A549 (cell line): ENCODE measurements around the gene HPRT1. TPM values are rescaled to one million over a fixed set of nuclear protein-coding genes. Genes with fewer than 3 reads are reported as not detected.

Source experiments
- ATAC-seq, 2 experiments: fragments of 200-7000 bp in 1 of 2; fragments of >200 bp in 1 of 2; cut with Nextera tagmentation in 1 of 2; cut with Tn5 transposase in 1 of 2; 3 replicates each; pipeline versions ENCODE4 v1.8.0 to v1.9.1; 2018 to 2020; ENCODE audit warnings: mild to moderate bottlenecking in 1 of 2, moderate library complexity in 1 of 2
- CTCF ChIA-PET: fragments of 300-600 bp; sonication (Branson Sonifier 250); formaldehyde crosslinking; extraction: SDS; loops from one replicate; lab custom pipeline; 2021; ENCODE audit warnings: antibody characterized with exemption, inconsistent platforms; lab: Yijun Ruan, JAX
- POLR2A ChIA-PET: fragments of 350-600 bp; formaldehyde crosslinking; extraction: SDS; loops from one replicate; lab custom pipeline; 2021; ENCODE audit warnings: antibody characterized with exemption, inconsistent platforms; lab: Yijun Ruan, JAX
- DNase-seq, 2 experiments: peaks; one replicate each; pipeline versions ENCODE4 v3.0.0 to v3.0.0-alpha.2; 2011 to 2016; ENCODE audit warnings: low read depth in 1 of 2, low spot score in 1 of 2
- FAIRE-seq: peaks from 2 replicates; lab custom pipeline; 2011; peaks lifted over from hg19 to GRCh38; lab: Jason Lieb, UNC
- H3K27ac ChIP-seq, 2 experiments: fragments of >200 bp; sonication (Bioruptor Twin); formaldehyde crosslinking; 3 replicates each; pipeline ENCODE4 v1.5.1; 2016 to 2017
- H3K4me1 ChIP-seq: fragments of >200 bp; sonication (Bioruptor Twin); formaldehyde crosslinking; 3 replicates; pipeline ENCODE4 v1.6.1; 2016
- H3K4me2 ChIP-seq: fragments of >200 bp; sonication (Bioruptor Twin); formaldehyde crosslinking; 3 replicates; pipeline ENCODE4 v1.6.1; 2016
- H3K4me3 ChIP-seq: fragments of >200 bp; sonication (Bioruptor Twin); formaldehyde crosslinking; 3 replicates; pipeline ENCODE4 v1.5.1; 2016
- H3K9me3 ChIP-seq: fragments of >200 bp; sonication (Bioruptor Twin); formaldehyde crosslinking; 3 replicates; pipeline ENCODE4 v1.6.1; 2016
- BHLHE40 ChIP-seq: IDR thresholded peaks from 2 replicates; pipeline ENCODE4 v1.6.1; 2012; ENCODE audit warnings: low read depth, low read length, inconsistent platforms
- EHMT2 ChIP-seq: fragments of 200-600 bp; sonication (generic); IDR thresholded peaks from 2 replicates; pipeline ENCODE4 v1.6.1; 2016; ENCODE audit warnings: antibody characterized with exemption, low read depth, mild to moderate bottlenecking, moderate library complexity
- ELK1 ChIP-seq: fragments of 150-350 bp; IDR thresholded peaks from 2 replicates; pipeline ENCODE4 v1.6.1; 2014; ENCODE audit warnings: low read depth, mild to moderate bottlenecking, low read length
- FOSB ChIP-seq: fragments of 250-450 bp; sonication (Bioruptor Pico); IDR thresholded peaks from 2 replicates; pipeline ENCODE4 v1.5.0; 2020; ENCODE audit warnings: mild to moderate bottlenecking, moderate library complexity
- FOSL2 ChIP-seq, 2 experiments: fragments of 450-650 bp in 1 of 2; fragments of >200 bp in 1 of 2; sonication (Bioruptor Twin) in 1 of 2; formaldehyde crosslinking; IDR thresholded peaks; 2 replicates each; pipeline versions ENCODE4 v1.5.0 to v1.6.1; 2016 to 2020; ENCODE audit warnings: mild to moderate bottlenecking in 1 of 2, moderate library complexity in 1 of 2
- GATA3 ChIP-seq: IDR thresholded peaks from 2 replicates; pipeline ENCODE4 v1.6.1; 2012; ENCODE audit warnings: borderline replicate concordance
- HES2 ChIP-seq: fragments of >200 bp; sonication (Bioruptor Twin); formaldehyde crosslinking; IDR thresholded peaks from 2 replicates; pipeline ENCODE4 v1.6.1; 2016
- HEYL ChIP-seq: fragments of 250-450 bp; sonication (Bioruptor Pico); IDR thresholded peaks from 2 replicates; pipeline ENCODE4 v1.8.0; 2021; ENCODE audit warnings: mild to moderate bottlenecking, moderate library complexity
- HOXA7 ChIP-seq: fragments of 250-450 bp; sonication (Bioruptor Pico); IDR thresholded peaks from 2 replicates; pipeline ENCODE4 v1.5.0; 2020; ENCODE audit warnings: mild to moderate bottlenecking, moderate library complexity
- HOXB13 ChIP-seq: fragments of 250-450 bp; sonication (Bioruptor Pico); IDR thresholded peaks from 2 replicates; pipeline ENCODE4 v1.5.0; 2020; ENCODE audit warnings: low read depth, mild to moderate bottlenecking, moderate library complexity
- KDM5A ChIP-seq: fragments of 200-600 bp; sonication (generic); IDR thresholded peaks from 2 replicates; pipeline ENCODE4 v1.6.1; 2016; ENCODE audit warnings: antibody characterized with exemption, mild to moderate bottlenecking
- MAZ ChIP-seq: fragments of 150-350 bp; IDR thresholded peaks from 2 replicates; pipeline ENCODE4 v1.6.1; 2014; ENCODE audit warnings: antibody characterized with exemption, low read depth, low read length, borderline replicate concordance
- PHF8 ChIP-seq: fragments of 200-600 bp; sonication (generic); IDR thresholded peaks from 2 replicates; pipeline ENCODE4 v1.6.1; 2016; ENCODE audit warnings: low read depth, mild to moderate bottlenecking, antibody characterized with exemption, moderate library complexity, borderline replicate concordance
- POLR2A ChIP-seq: IDR thresholded peaks from 2 replicates; pipeline ENCODE4 v1.6.1; 2012; ENCODE audit warnings: mild to moderate bottlenecking, low read length
- REST ChIP-seq: fragments of 200-600 bp; sonication (generic); IDR thresholded peaks from 2 replicates; pipeline ENCODE4 v1.6.1; 2016; ENCODE audit warnings: antibody characterized with exemption, mild to moderate bottlenecking, moderate library complexity
- RFX5 ChIP-seq: fragments of 450-650 bp; IDR thresholded peaks from 2 replicates; pipeline ENCODE4 v1.7.1; 2014; ENCODE audit warnings: antibody characterized with exemption, mild to moderate bottlenecking, moderate library complexity
- RNF2 ChIP-seq: fragments of 200-600 bp; sonication (generic); IDR thresholded peaks from 2 replicates; pipeline ENCODE4 v1.6.1; 2016; ENCODE audit warnings: low read depth, mild to moderate bottlenecking, antibody characterized with exemption, moderate library complexity, borderline replicate concordance
- SMC3 ChIP-seq: fragments of >200 bp; sonication (Bioruptor Twin); formaldehyde crosslinking; IDR thresholded peaks from 3 replicates; pipeline ENCODE4 v1.6.1; 2018; ENCODE audit warnings: inconsistent platforms
- TP53 ChIP-seq: fragments of 250-450 bp; sonication (Bioruptor Pico); IDR thresholded peaks from 2 replicates; pipeline ENCODE4 v1.5.0; 2021; ENCODE audit warnings: mild to moderate bottlenecking, moderate library complexity
- ZNF302 ChIP-seq: fragments of 250-450 bp; sonication (Bioruptor Pico); IDR thresholded peaks from 2 replicates; pipeline ENCODE4 v1.9.0; 2021; ENCODE audit warnings: inconsistent platforms, mild to moderate bottlenecking, moderate library complexity
- ZSCAN20 ChIP-seq: fragments of 250-450 bp; sonication (Bioruptor Pico); IDR thresholded peaks from 2 replicates; pipeline ENCODE4 v1.8.0; 2022; ENCODE audit warnings: mild to moderate bottlenecking, moderate library complexity
- WGBS: methylation state at CpG from one replicate; pipeline ENCODE4 v1.1.6; 2017; ENCODE audit errors: missing lambda C conversion rate; 5-methylcytosine and 5-hydroxymethylcytosine counted together
- polyA plus RNA-seq, 4 experiments: library from polyadenylated mRNA; depleted of rRNA in 3 of 4; stranded (reverse); fragments of >200 nt; fragmentation: RNase III in 1 of 4; extraction: RNeasy Plus Mini Kit Qiagen cat#74134 plus additional on column Dnase treatment in 1 of 4; gene quantifications; 2 replicates in 3 of 4; 3 replicates in 1 of 4; pipeline ENCODE4 v1.2.3, GENCODE V29; 2011 to 2017

HPRT1 gene
- polyA plus RNA-seq, 2 of the 4 experiments (the other 2 are of a cell fraction): 96.6 to 97.4 TPM

GRCh38 chrX:134454506-134454905, 5.5 kb upstream of the HPRT1 start:
- Histone ChIP-seq H3K4me2 (no peak overlapping the region), H3K27ac (no peak overlapping the region), H3K4me3 (no peak overlapping the region), H3K4me1 (peaks cover 6% of the 10 kb centered on the region; the same call in 1 of the 3 replicates), H3K9me3 (no peaks in the 10 kb centered on the region)
- DNase-seq (no peak), ATAC-seq (no peak), FAIRE-seq (no peak)
- POLR2A ChIA-PET: no interaction called here
- WGBS: 81% methylated on average over 7 of the region's 7 CpGs
- CTCF ChIA-PET: no interaction called here
- no peak for TF ChIP-seq KDM5A
- TF ChIP-seq, all 56 proteins: peak for 0

- no peak for ATAC-seq
- no peak for FAIRE-seq
- no peak overlapping the region for H3K27ac ChIP-seq
- CTCF ChIA-PET: no interaction called here
- DNase-seq: no peak
- no peak for TF ChIP-seq ELK1
- no peak for TF ChIP-seq REST
- no peak for TF ChIP-seq HOXA7 (CRISPR knock-in tag)
- TF ChIP-seq FOSB (CRISPR knock-in tag): no peak
- TF ChIP-seq FOSL2 (IDR thresholded peaks at IDR 0.05): no peak
- no peak for TF ChIP-seq FOSL2 (CRISPR knock-in tag; IDR thresholded peaks at IDR 0.05)
- TF ChIP-seq MAZ: no peak
- TF ChIP-seq ZSCAN20 (CRISPR knock-in tag): no peak
- no peak for TF ChIP-seq HOXB13 (CRISPR knock-in tag)
- TF ChIP-seq RNF2: no peak
- no peak for TF ChIP-seq BHLHE40
- TF ChIP-seq SMC3: no peak
- no peak for TF ChIP-seq POLR2A
- TF ChIP-seq HEYL (CRISPR knock-in tag): no peak
- no peak for TF ChIP-seq HES2
- TF ChIP-seq PHF8: no peak
- TF ChIP-seq EHMT2: no peak
- TF ChIP-seq GATA3: no peak
- no peak for TF ChIP-seq ZNF302 (CRISPR knock-in tag)
- TF ChIP-seq RFX5: no peak
- no peak for TF ChIP-seq TP53 (CRISPR knock-in tag)
- TF ChIP-seq, all 56 proteins: peak for 0
- WGBS: 74% methylated on average over 5 of the region's 5 CpGs
- Histone ChIP-seq H3K9me3 (no peaks in the 10 kb centered on the region), H3K4me2 (no peak overlapping the region), H3K4me3 (no peak overlapping the region), H3K4me1 (peaks cover 9% of the 10 kb centered on the region; the same call in 2 of the 3 replicates)
- POLR2A ChIA-PET: interaction anchor here (0.6 kb wide), 1 partner anchor 1657 kb away, joined by 8 read pairs; no protein-coding TSS in a partner anchor
Measured at GRCh38 chrX:134457708-134458107, 2.3 kb upstream of the HPRT1 start.
